H1 (cell line): ENCODE data around the gene CAMK2D. TPM values are rescaled to one million over a fixed set of nuclear protein-coding genes. Genes with fewer than 3 reads are reported as not detected.
"Not testable (repeated sequence)": the region's sequence is repeated elsewhere in the genome, so short reads cannot be mapped to it uniquely, and the experiment has no call there.

Experiments
- CTCF ChIA-PET: fragments of 300-600 bp; sonication (Branson Sonifier 250); formaldehyde crosslinking; loops from one replicate; lab custom pipeline; 2021; ENCODE audit not compliant: partially characterized antibody; lab: Charles Lee
- POLR2A ChIA-PET: fragments of 300-600 bp; sonication (Branson Sonifier 250); formaldehyde crosslinking; loops from one replicate; lab custom pipeline; 2021; ENCODE audit warnings: inconsistent platforms; ENCODE audit not compliant: partially characterized antibody; lab: Charles Lee
- DNase-seq, 2 experiments: peaks; one replicate each; pipeline versions ENCODE4 v3.0.0 to v3.0.0-alpha.2; 2010 to 2022; ENCODE audit warnings: low spot score in 2 of 2, low read depth in 1 of 2, mixed read lengths in 1 of 2
- FAIRE-seq: peaks from 2 replicates; lab custom pipeline; 2011; peaks lifted over from hg19 to GRCh38; lab: Jason Lieb, UNC
- H2AFZ ChIP-seq: 2 replicates; pipeline ENCODE4 v1.8.1; 2012; ENCODE audit warnings: low read length, inconsistent platforms
- H2AK5ac ChIP-seq: 2 replicates; pipeline ENCODE4 v1.6.1; 2013; ENCODE audit warnings: low read depth, low read length
- H2BK120ac ChIP-seq: replicated peaks from 2 replicates; pipeline ENCODE3; 2013; ENCODE audit warnings: low read depth, low read length, inconsistent platforms
- H2BK12ac ChIP-seq: 2 replicates; pipeline ENCODE4 v1.6.1; 2013; ENCODE audit warnings: low read depth, low read length
- H2BK15ac ChIP-seq: 2 replicates; pipeline ENCODE4 v1.6.1; 2013; ENCODE audit warnings: low read length
- H2BK20ac ChIP-seq: 2 replicates; pipeline ENCODE4 v1.6.1; 2013; ENCODE audit warnings: low read length
- H2BK5ac ChIP-seq: 2 replicates; pipeline ENCODE4 v1.6.1; 2013; ENCODE audit warnings: low read depth, low read length
- H3K14ac ChIP-seq: 2 replicates; pipeline ENCODE4 v1.6.1; 2013; ENCODE audit warnings: inconsistent platforms; ENCODE audit not compliant: insufficient read length
- H3K18ac ChIP-seq: 2 replicates; pipeline ENCODE4 v1.6.1; 2013; ENCODE audit warnings: low read length; ENCODE audit errors: extremely low read depth
- H3K23ac ChIP-seq: 2 replicates; pipeline ENCODE4 v1.6.1; 2013; ENCODE audit warnings: inconsistent platforms; ENCODE audit not compliant: insufficient read length
- H3K23me2 ChIP-seq: 2 replicates; pipeline ENCODE4 v1.6.1; 2013; ENCODE audit warnings: low read depth, low read length
- H3K27ac ChIP-seq: 2 replicates; pipeline ENCODE4 v1.6.1; 2011; ENCODE audit warnings: low read depth, low read length, inconsistent platforms
- H3K27me3 ChIP-seq, 4 experiments: replicated peaks in 1 of 4; 1 replicate in 1 of 4; 2 replicates in 3 of 4; pipeline versions ENCODE4 v1.6.1 to v1.8.1; 2011 to 2013; ENCODE audit warnings: low read length in 3 of 4, mild to moderate bottlenecking in 3 of 4, inconsistent platforms in 2 of 4, mixed read lengths in 2 of 4, moderate library complexity in 1 of 4; ENCODE audit not compliant: control insufficient read depth in 3 of 4, insufficient read depth in 3 of 4; ENCODE audit errors: extremely low read depth in 1 of 4
- H3K36me3 ChIP-seq, 4 experiments: 2 replicates each; pipeline versions ENCODE4 v1.6.1 to v1.8.1; 2011 to 2013; ENCODE audit warnings: mild to moderate bottlenecking in 4 of 4, low read length in 3 of 4, moderate library complexity in 2 of 4, control low read depth in 1 of 4, inconsistent platforms in 1 of 4; ENCODE audit not compliant: insufficient read depth in 4 of 4, control insufficient read depth in 2 of 4
- H3K4ac ChIP-seq: replicated peaks from 2 replicates; pipeline ENCODE3; 2013; ENCODE audit warnings: low read length, low read depth, mixed read lengths, inconsistent platforms; ENCODE audit not compliant: insufficient read length
- H3K4me1 ChIP-seq, 4 experiments: replicated peaks in 1 of 4; 1 replicate in 1 of 4; 2 replicates in 3 of 4; pipeline versions ENCODE4 v1.6.1 to v1.8.1; 2011 to 2013; ENCODE audit warnings: low read length in 3 of 4, inconsistent platforms in 2 of 4, mixed read lengths in 1 of 4; ENCODE audit not compliant: insufficient read depth in 4 of 4, control insufficient read depth in 3 of 4
- H3K4me2 ChIP-seq, 2 experiments: 2 replicates each; pipeline versions ENCODE4 v1.6.1 to v1.8.1; 2011 to 2013; ENCODE audit warnings: low read depth in 2 of 2, low read length in 2 of 2, control low read depth in 1 of 2, inconsistent platforms in 1 of 2, mild to moderate bottlenecking in 1 of 2; ENCODE audit not compliant: insufficient read depth in 1 of 2
- H3K4me3 ChIP-seq, 4 experiments: fragments of 200-600, 300-600 bp in 1 of 4; sonication (generic), shearing (Covaris generic), sonication (Bioruptor Twin) in 1 of 4; 2 replicates each; pipeline versions ENCODE4 v1.5.1 to v1.8.1; 2011 to 2016; ENCODE audit warnings: low read length in 4 of 4, low read depth in 3 of 4, control low read depth in 2 of 4, inconsistent platforms in 2 of 4, mild to moderate bottlenecking in 2 of 4, mixed read lengths in 1 of 4, moderate library complexity in 1 of 4; ENCODE audit not compliant: insufficient read depth in 2 of 4; ENCODE audit errors: extremely low read depth in 1 of 4
- H3K56ac ChIP-seq: replicated peaks from 2 replicates; pipeline ENCODE3; 2013; ENCODE audit warnings: low read depth, mild to moderate bottlenecking, mixed read lengths, low read length, inconsistent platforms; ENCODE audit not compliant: insufficient read length
- H3K79me1 ChIP-seq: 2 replicates; pipeline ENCODE4 v1.6.1; 2013; ENCODE audit warnings: low read depth, low read length, control low read depth
- H3K79me2 ChIP-seq, 2 experiments: 2 replicates each; pipeline versions ENCODE4 v1.6.1 to v1.8.1; 2012 to 2013; ENCODE audit warnings: low read length in 2 of 2, mild to moderate bottlenecking in 2 of 2, inconsistent platforms in 1 of 2; ENCODE audit not compliant: insufficient read depth in 2 of 2, control insufficient read depth in 1 of 2
- H3K9ac ChIP-seq, 4 experiments: replicated peaks in 1 of 4; 1 replicate in 1 of 4; 2 replicates in 3 of 4; pipeline versions ENCODE4 v1.6.1 to v1.8.1; 2011 to 2013; ENCODE audit warnings: low read depth in 3 of 4, low read length in 3 of 4, control low read depth in 2 of 4, mild to moderate bottlenecking in 2 of 4, moderate library complexity in 2 of 4, inconsistent platforms in 1 of 4; ENCODE audit errors: extremely low read depth in 1 of 4
- H3K9me3 ChIP-seq, 2 experiments: 2 replicates each; pipeline versions ENCODE4 v1.6.1 to v1.8.1; 2012 to 2013; ENCODE audit warnings: mild to moderate bottlenecking in 2 of 2, moderate library complexity in 2 of 2, control low read depth in 1 of 2, inconsistent platforms in 1 of 2, low read depth in 1 of 2, low read length in 1 of 2, mixed read lengths in 1 of 2; ENCODE audit not compliant: insufficient read depth in 2 of 2
- H4K20me1 ChIP-seq, 2 experiments: replicated peaks in 1 of 2; 2 replicates each; pipeline versions ENCODE3 to v1.8.1; 2011 to 2013; ENCODE audit warnings: inconsistent platforms in 2 of 2, low read length in 2 of 2, mild to moderate bottlenecking in 1 of 2; ENCODE audit not compliant: insufficient read depth in 2 of 2, control insufficient read depth in 1 of 2
- H4K5ac ChIP-seq: 2 replicates; pipeline ENCODE4 v1.6.1; 2013; ENCODE audit warnings: low read length, low read depth, mixed read lengths, inconsistent platforms; ENCODE audit not compliant: insufficient read length
- H4K8ac ChIP-seq: 2 replicates; pipeline ENCODE4 v1.8.0; 2013; ENCODE audit warnings: mild to moderate bottlenecking, moderate library complexity, low read length, inconsistent platforms; ENCODE audit not compliant: insufficient read depth; ENCODE audit errors: extremely low read depth
- H4K91ac ChIP-seq: replicated peaks from 2 replicates; pipeline ENCODE3; 2013; ENCODE audit warnings: low read length, mixed read lengths, inconsistent platforms; ENCODE audit not compliant: insufficient read length
- RBBP5 ChIP-seq: IDR thresholded peaks from 2 replicates; pipeline ENCODE4 v1.7.1; 2012; ENCODE audit warnings: low read depth, mild to moderate bottlenecking, inconsistent platforms, low read length, moderate library complexity, borderline replicate concordance
- WGBS, 2 experiments: shearing (Covaris generic) in 1 of 2; methylation state at CpG; one replicate each; pipeline versions ENCODE4 v1.1.6 to v1.1.7; 2013 to 2015; ENCODE audit warnings: low lambda C conversion rate in 2 of 2, mixed read lengths in 2 of 2, inconsistent platforms in 1 of 2, low coverage in 1 of 2, missing lambda C conversion rate in 1 of 2; ENCODE audit not compliant: insufficient replicate concordance in 2 of 2, insufficient coverage in 1 of 2, insufficient read length in 1 of 2; ENCODE audit errors: extremely low coverage in 1 of 2, missing lambda C conversion rate in 1 of 2; 5-methylcytosine and 5-hydroxymethylcytosine counted together
- polyA plus RNA-seq, 7 experiments: library from polyadenylated mRNA; depleted of rRNA in 3 of 7; stranded (reverse) in 5 of 7; unstranded in 2 of 7; fragments of >200 nt in 5 of 7; fragments of 200-250 nt in 2 of 7; gene quantifications; 1 replicate in 5 of 7; 2 replicates in 1 of 7; 4 replicates in 1 of 7; pipeline versions ENCODE4 v1.2.1 to v1.2.3, GENCODE V29; 2011 to 2013; ENCODE audit warnings: missing spikeins in 2 of 7, mixed read lengths in 2 of 7
- total RNA-seq: library from RNA; stranded (reverse); fragmentation: NEBNext Ultra II Directional; extraction: Animal tissue kit (Norgen Biotek cat#: 25700); gene quantifications from 2 replicates; pipeline ENCODE4 v1.2.1, GENCODE V29; 2021

Gene CAMK2D
- total and polyA plus RNA-seq, 2 of the 8 experiments (the other 6 are each of a cell fraction or from before 2014, with no cell fraction given) = 3.2 to 7.0 TPM

DNA sequence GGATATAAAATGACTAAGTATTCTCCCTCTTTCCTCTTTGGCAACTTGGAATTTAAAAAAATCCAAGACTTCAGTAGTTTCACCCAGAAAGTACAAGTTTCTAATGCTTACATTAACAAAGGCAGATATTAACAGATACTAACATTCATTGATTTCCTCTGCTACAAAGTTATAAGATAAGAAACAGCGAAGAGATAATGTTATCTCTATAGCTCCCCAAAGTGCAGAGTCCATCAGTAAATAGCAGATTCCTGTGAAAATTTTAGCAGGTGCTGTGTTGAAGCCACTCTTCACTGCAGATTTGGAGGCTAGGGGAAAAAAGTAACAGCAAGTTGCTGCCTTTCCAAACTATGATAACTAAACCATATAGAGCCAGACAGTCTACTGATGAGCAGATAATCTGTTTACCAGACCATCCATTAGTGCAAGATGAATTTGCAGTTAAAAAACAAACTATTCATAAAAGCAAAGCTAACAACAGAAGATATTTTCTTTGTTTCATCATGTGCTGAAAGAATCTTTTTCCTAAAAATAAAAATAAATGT is 3.3 kb upstream of the CAMK2D start:
- Histone ChIP-seq H3K56ac (no peak overlapping the region), H3K4ac (no peak overlapping the region), H3K4me2 (no peak overlapping the region), H3K36me3 (no peaks in the 10 kb centered on the region), H3K4me3 (no peak overlapping the region), H3K27me3 (peaks cover 0 to 8% (median 6%) of the 10 kb centered on the region in 4 experiments; a peak in 6 of 7 replicates), H3K23ac (no peak overlapping the region), H2BK120ac (no peak overlapping the region), H4K8ac (no peak overlapping the region), H2BK12ac (no peak overlapping the region), H2AFZ (no peak overlapping the region), H4K5ac (no peak overlapping the region), H2BK5ac (no peak overlapping the region), H3K14ac (no peak overlapping the region), H3K18ac (no peak overlapping the region), H4K20me1 (no peaks in the 10 kb centered on the region), H4K91ac (no peak overlapping the region), H3K9ac (no peak overlapping the region), H3K79me2 (no peaks in the 10 kb centered on the region), H2BK15ac (no peak overlapping the region), H3K79me1 (no peaks in the 10 kb centered on the region), H2BK20ac (no peak overlapping the region), H3K27ac (no peak overlapping the region), H3K9me3 (no peaks in the 10 kb centered on the region), H3K4me1 (no peaks in the 10 kb centered on the region; a peak in 3 of 7 replicates), H2AK5ac (no peak overlapping the region), H3K23me2 (peaks cover 18% of the 10 kb centered on the region)
- POLR2A ChIA-PET = no interaction called here
- FAIRE-seq (no peak), DNase-seq (no peak)
- 82% methylated on average over 1 of the region's 1 CpG; no CpG with 5 or more reads in 1 of the 2 experiments for WGBS, 2 experiments
- no peak for TF ChIP-seq RBBP5
- CTCF ChIA-PET = no interaction called here

- H3K4ac ChIP-seq, H3K23ac ChIP-seq, H2BK120ac ChIP-seq, H4K5ac ChIP-seq, POLR2A ChIA-PET, H2AK5ac ChIP-seq, H3K4me1 ChIP-seq, H4K91ac ChIP-seq, H3K4me3 ChIP-seq, H4K8ac ChIP-seq, H3K27ac ChIP-seq, H3K18ac ChIP-seq, H2BK12ac ChIP-seq, H3K14ac ChIP-seq, H3K79me2 ChIP-seq, H2BK20ac ChIP-seq, H2BK5ac ChIP-seq, H4K20me1 ChIP-seq, CTCF ChIA-PET, H3K4me2 ChIP-seq, H3K36me3 ChIP-seq, H3K56ac ChIP-seq, H3K9ac ChIP-seq, H2AFZ ChIP-seq, DNase-seq, H3K27me3 ChIP-seq, H3K9me3 ChIP-seq, FAIRE-seq, H2BK15ac ChIP-seq, H3K79me1 ChIP-seq: not testable (repeated sequence)
- WGBS, 2 experiments = 98% methylated on average over 12 of the region's 12 CpGs; no CpG with 5 or more reads in 1 of the 2 experiments
- peaks cover 18% of the 10 kb centered on the region for H3K23me2 ChIP-seq
Measured at GRCh38 chr4:113763923-113764322, 2.4 kb upstream of the CAMK2D start.
